ENCODE measurements around the gene MYCBP.

MYCBP gene

DNA sequence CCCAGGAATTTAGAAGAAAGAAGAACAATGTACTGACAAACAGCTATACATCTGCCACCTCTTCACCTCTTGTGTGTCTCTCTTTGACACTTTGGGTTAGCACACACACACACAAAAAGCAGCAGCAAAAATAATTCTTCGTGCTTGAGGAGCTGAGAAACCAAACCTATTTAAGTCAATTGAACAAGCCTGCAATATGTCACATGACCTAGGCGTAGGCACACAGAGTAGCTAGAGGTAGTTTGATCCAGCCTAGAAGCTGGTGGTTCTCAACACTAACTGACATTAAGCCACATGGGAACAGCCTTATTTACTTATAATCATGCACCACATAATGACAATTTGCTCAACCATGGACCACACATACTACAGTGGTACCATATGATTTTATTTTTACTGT, 45.8 kb downstream of the MYCBP start:
- no peak overlapping the region for H3K4me3 ChIP-seq (IDR thresholded peaks at IDR 0.05; ENCODE audit: insufficient read depth, low read depth, low read length)
- no peaks in the 10 kb centered on the region for H3K27me3 ChIP-seq (ENCODE audit: insufficient read depth, low read depth)
- no peaks in the 10 kb centered on the region for H3K79me2 ChIP-seq (ENCODE audit: insufficient read depth, low read depth)
- no peak overlapping the region for H3K27ac ChIP-seq
- TF ChIP-seq, protein P1, sequence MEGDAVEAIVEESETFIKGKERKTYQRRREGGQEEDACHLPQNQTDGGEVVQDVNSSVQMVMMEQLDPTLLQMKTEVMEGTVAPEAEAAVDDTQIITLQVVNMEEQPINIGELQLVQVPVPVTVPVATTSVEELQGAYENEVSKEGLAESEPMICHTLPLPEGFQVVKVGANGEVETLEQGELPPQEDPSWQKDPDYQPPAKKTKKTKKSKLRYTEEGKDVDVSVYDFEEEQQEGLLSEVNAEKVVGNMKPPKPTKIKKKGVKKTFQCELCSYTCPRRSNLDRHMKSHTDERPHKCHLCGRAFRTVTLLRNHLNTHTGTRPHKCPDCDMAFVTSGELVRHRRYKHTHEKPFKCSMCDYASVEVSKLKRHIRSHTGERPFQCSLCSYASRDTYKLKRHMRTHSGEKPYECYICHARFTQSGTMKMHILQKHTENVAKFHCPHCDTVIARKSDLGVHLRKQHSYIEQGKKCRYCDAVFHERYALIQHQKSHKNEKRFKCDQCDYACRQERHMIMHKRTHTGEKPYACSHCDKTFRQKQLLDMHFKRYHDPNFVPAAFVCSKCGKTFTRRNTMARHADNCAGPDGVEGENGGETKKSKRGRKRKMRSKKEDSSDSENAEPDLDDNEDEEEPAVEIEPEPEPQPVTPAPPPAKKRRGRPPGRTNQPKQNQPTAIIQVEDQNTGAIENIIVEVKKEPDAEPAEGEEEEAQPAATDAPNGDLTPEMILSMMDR (conservative IDR thresholded peaks at IDR 0.05; ENCODE audit: low read depth, low read length), result no peak
- no peak overlapping the region for H2AFZ ChIP-seq (ENCODE audit: low read depth)
- H3K4me1 ChIP-seq (ENCODE audit: low read depth, poor library complexity, severe bottlenecking), result no peaks in the 10 kb centered on the region
- no peaks in the 10 kb centered on the region for H3K36me3 ChIP-seq (ENCODE audit: insufficient read depth)
- H3K9ac ChIP-seq, result no peak overlapping the region
- no peaks in the 10 kb centered on the region for H4K20me1 ChIP-seq (ENCODE audit: insufficient read depth)
- H3K4me2 ChIP-seq, result no peak overlapping the region

DNA sequence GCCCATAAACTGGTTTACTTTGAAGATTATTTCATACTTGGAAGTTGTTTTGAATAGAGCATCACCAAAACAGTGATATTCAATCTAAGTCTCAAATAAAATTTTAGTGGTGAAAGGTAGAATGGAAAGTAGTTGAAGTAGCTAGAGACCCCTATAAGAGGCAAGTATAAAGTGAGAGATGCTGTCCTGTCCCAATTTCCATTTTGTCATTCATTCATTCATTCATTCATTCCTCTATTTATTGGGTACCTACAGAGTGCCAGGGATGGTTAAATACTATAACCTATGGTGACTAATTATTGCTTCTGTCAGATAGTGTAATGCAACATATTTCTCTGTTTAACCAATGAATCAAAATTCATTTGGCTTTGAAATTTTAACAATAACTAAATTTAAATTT, 46.3 kb downstream of the MYCBP start:
- H3K4me1 ChIP-seq (ENCODE audit: low read depth, poor library complexity, severe bottlenecking), result no peaks in the 10 kb centered on the region
- H3K27me3 ChIP-seq (ENCODE audit: insufficient read depth, low read depth), result no peaks in the 10 kb centered on the region

DNA sequence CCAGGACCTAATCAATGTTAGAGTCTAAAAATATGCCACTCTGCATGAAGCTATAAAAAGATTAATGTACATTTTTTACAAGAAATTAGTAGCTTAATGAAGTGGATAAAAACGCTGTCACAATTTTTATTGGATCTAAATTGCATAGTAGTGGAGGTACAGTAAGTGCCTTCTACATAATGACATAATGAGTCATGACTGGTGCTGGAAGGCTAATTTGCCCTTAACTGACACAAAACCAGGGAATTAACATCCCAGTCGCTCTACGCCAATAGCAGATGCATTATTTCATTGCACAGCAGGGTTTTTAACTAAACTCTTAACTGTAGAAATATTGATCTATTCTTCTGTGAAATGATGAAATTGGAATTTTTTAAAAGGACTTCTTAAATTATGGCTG, 46.9 kb downstream of the MYCBP start:
- Histone ChIP-seq H3K27me3 (ENCODE audit: insufficient read depth, low read depth) (no peaks in the 10 kb centered on the region), H3K9ac (no peak overlapping the region), H3K4me3 (IDR thresholded peaks at IDR 0.05; ENCODE audit: insufficient read depth, low read depth, low read length) (no peak overlapping the region), H2AFZ (ENCODE audit: low read depth) (no peak overlapping the region), H3K4me1 (ENCODE audit: low read depth, poor library complexity, severe bottlenecking) (no peaks in the 10 kb centered on the region), H4K20me1 (ENCODE audit: insufficient read depth) (no peaks in the 10 kb centered on the region), H3K79me2 (ENCODE audit: insufficient read depth, low read depth) (no peaks in the 10 kb centered on the region), H3K36me3 (ENCODE audit: insufficient read depth) (no peaks in the 10 kb centered on the region), H3K27ac (no peak overlapping the region), H3K4me2 (no peak overlapping the region)
- TF ChIP-seq, protein P1 (conservative IDR thresholded peaks at IDR 0.05; ENCODE audit: low read depth, low read length), result no peak

More for the DNA sequence above, 46.3 kb downstream of the MYCBP start:
- no peak overlapping the region for H3K27ac ChIP-seq
- no peak overlapping the region for H3K4me2 ChIP-seq
- no peaks in the 10 kb centered on the region for H3K79me2 ChIP-seq (ENCODE audit: insufficient read depth, low read depth)
- H3K36me3 ChIP-seq (ENCODE audit: insufficient read depth), result no peaks in the 10 kb centered on the region
- no peak overlapping the region for H2AFZ ChIP-seq (ENCODE audit: low read depth)
- TF ChIP-seq, protein P1 (conservative IDR thresholded peaks at IDR 0.05; ENCODE audit: low read depth, low read length), result no peak
- no peaks in the 10 kb centered on the region for H4K20me1 ChIP-seq (ENCODE audit: insufficient read depth)
- H3K4me3 ChIP-seq (IDR thresholded peaks at IDR 0.05; ENCODE audit: insufficient read depth, low read depth, low read length), result no peak overlapping the region
- H3K9ac ChIP-seq, result no peak overlapping the region

DNA sequence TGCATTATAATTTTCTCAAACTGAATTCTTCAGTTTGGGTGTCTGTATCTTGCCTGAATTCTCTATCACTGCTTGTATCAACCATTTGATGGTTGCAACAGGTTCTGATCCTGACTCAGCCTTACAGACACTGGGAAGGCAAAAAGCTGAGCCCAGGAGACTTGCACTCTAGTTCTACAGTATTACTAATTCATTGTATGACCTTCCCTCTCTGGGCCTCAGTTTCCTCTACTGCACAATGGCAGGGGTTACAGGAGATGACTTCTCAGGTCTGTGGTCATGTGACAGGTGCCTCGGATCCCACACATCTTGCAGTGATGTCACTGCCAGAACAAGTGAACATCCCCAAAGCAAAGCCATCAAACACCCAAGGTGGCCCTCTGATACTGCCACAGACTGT, 52.3 kb downstream of the MYCBP start:
- H2AFZ ChIP-seq (ENCODE audit: low read depth), result no peak overlapping the region
- H3K9ac ChIP-seq, result no peak overlapping the region
- no peaks in the 10 kb centered on the region for H3K79me2 ChIP-seq (ENCODE audit: insufficient read depth, low read depth)
- H3K4me3 ChIP-seq (IDR thresholded peaks at IDR 0.05; ENCODE audit: insufficient read depth, low read depth, low read length), result no peak overlapping the region
- no peaks in the 10 kb centered on the region for H3K27me3 ChIP-seq (ENCODE audit: insufficient read depth, low read depth)
- H3K27ac ChIP-seq, result no peak overlapping the region
- no peaks in the 10 kb centered on the region for H4K20me1 ChIP-seq (ENCODE audit: insufficient read depth)
- TF ChIP-seq, protein P1 (conservative IDR thresholded peaks at IDR 0.05; ENCODE audit: low read depth, low read length), result no peak
- H3K4me1 ChIP-seq (ENCODE audit: low read depth, poor library complexity, severe bottlenecking), result no peaks in the 10 kb centered on the region
- H3K4me2 ChIP-seq, result no peak overlapping the region
- H3K36me3 ChIP-seq (ENCODE audit: insufficient read depth), result no peaks in the 10 kb centered on the region
